ENCODE measurements around the gene SH3D19.
"Not testable (repeated sequence)": the region's sequence is repeated elsewhere in the genome, so short reads cannot be mapped to it uniquely, and the experiment has no call there.

SH3D19 gene

DNA sequence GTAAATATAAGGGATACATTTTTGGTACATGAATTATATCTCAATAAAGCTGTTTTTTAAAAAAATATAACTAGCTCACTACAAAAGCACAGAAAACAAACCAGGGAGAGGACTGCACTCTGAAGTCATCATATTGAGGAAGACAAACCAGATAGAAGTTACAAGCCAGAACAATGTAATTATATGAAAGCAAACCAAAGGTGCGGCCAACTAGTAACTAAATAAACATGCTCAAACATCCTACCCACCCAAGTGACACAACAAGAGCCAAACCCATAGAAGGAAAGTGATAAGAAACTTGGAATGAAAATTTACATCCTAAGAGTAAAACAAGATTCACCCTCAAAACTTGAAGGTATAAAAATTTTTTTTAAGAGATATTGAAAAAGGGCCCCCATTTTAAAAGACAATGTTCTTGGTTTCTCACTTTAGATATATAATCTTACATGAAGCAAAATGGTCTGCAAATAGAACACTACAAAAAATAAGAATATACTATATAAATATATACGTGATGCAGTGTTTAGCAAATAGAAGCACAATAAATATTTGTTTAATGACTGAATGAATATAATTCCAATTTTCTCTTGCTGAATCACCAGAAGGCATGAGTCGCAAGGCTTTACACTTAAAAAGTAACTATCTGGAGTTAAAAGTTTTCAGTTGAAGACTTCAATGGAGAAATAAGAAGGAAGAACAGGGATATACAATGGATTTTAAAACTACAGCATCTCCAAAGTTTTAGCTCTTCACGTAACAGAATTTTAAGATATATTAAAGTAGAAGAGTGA lies 4.0 kb upstream of the SH3D19 start:
- Mint-ChIP-seq H3K36me3 (ENCODE audit: low read depth) (no peaks in the 10 kb centered on the region), H3K27me3 (ENCODE audit: low read depth) (peaks cover 32% of the 10 kb centered on the region), H3K9me3 (no peaks in the 10 kb centered on the region), H3K4me1 (ENCODE audit: low read depth) (no peaks in the 10 kb centered on the region), H3K27ac (no peak overlapping the region), H3K4me3 (no peak overlapping the region)
- DNase-seq (ENCODE audit: low spot score), result no peak

DNA sequence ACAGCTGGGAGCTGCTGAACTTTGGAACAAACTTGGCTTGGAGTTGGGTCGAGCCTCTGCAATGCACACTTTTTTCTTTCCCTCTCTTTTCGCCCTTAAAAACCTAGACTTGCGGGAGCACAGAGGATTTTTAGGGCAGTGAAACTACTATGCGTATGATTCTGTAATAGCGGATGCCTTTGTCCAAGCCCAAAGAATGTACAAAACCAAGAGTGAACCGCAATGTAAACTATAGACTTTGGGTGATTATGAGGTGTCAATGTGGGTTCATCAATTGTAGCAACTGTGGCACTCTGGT lies 493 bp upstream of the SH3D19 start:
- no peak for DNase-seq (ENCODE audit: low spot score)
- H3K27ac Mint-ChIP-seq, result no peak overlapping the region
- no peaks in the 10 kb centered on the region for H3K36me3 Mint-ChIP-seq (ENCODE audit: low read depth)
- H3K27me3 Mint-ChIP-seq (ENCODE audit: low read depth), result peaks cover 63% of the 10 kb centered on the region
- no peaks in the 10 kb centered on the region for H3K9me3 Mint-ChIP-seq
- H3K4me1 Mint-ChIP-seq (ENCODE audit: low read depth), result no peaks in the 10 kb centered on the region
- H3K4me3 Mint-ChIP-seq, result peak overlapping the region; percentile 30

DNA sequence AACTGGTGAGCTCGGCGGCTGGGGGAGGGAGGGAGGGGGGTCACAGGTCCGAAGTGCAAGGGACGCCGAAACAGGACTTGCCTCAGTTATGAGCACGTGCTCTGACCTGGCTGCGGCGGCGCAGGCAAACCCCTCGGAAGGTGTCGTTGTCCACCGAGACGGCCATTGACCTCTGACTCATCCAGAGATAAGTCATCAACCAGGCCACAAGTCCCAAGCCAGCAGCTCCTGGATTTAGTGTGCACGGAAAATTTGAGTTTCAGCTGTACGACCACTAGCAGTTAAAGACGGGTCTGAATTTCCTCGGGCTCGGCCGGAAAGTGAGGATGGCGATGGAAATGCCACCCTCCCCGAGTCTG lies 674 bp downstream of the SH3D19 start:
- Mint-ChIP-seq H3K9me3 (no peaks in the 10 kb centered on the region), H3K27me3 (ENCODE audit: low read depth) (peaks cover 66% of the 10 kb centered on the region), H3K4me1 (ENCODE audit: low read depth) (no peaks in the 10 kb centered on the region), H3K4me3 (no peak overlapping the region), H3K27ac (no peak overlapping the region), H3K36me3 (ENCODE audit: low read depth) (no peaks in the 10 kb centered on the region)
- DNase-seq (ENCODE audit: low spot score), result no peak

DNA sequence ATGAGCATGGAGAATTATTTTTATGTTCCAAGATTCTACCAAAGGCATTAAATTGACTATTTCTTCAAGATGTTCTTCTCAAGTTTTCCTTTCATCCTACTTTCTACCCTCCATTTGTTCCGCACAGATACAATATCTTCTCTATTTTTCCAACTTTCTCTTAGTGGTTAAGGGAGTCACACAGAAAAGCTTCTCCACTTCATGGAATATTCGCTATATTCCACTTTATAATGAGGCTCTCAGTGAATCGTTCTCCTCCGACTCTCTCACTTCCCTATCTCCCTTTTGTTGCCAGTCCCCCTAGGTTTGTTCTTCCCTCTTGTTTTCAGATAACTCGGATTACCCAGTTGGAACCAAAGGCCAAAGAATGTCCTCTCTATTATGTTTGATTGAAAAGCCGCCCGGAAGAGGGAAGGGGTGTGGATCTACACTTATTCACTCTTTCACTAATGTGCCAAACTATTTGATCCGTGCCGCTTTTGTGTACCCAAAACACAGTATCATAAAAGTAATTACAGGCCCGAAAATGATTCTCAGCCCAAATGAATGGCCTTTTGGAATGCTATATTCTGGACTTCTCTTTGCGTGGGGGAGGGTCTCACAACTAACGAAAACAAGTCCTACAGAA lies 1.2 kb downstream of the SH3D19 start:
- no peak for DNase-seq (ENCODE audit: low spot score)
- no peaks in the 10 kb centered on the region for H3K4me1 Mint-ChIP-seq (ENCODE audit: low read depth)
- peaks cover 65% of the 10 kb centered on the region for H3K27me3 Mint-ChIP-seq (ENCODE audit: low read depth)
- no peaks in the 10 kb centered on the region for H3K9me3 Mint-ChIP-seq
- no peak overlapping the region for H3K27ac Mint-ChIP-seq
- H3K4me3 Mint-ChIP-seq, result no peak overlapping the region
- H3K36me3 Mint-ChIP-seq (ENCODE audit: low read depth), result no peaks in the 10 kb centered on the region

DNA sequence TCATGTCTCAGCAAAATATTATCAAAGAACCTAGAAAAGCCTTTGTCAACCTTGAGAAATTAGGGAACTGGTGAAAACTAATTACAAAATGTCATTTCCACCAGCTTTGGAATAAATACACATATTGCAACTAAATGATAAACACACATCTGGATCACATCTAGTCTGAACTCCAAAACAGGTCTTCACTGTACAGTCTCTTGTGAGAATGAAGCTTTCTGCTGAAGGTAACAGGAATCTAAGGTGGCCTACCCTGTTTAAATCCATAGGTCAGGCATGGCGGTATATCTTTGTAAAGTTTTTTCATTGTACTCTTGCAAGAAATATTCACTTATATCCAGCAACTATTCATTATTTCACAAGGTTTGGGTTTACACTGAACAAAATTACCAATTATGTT lies 1.7 kb downstream of the SH3D19 start:
- H3K36me3 Mint-ChIP-seq (ENCODE audit: low read depth), result no peaks in the 10 kb centered on the region
- no peaks in the 10 kb centered on the region for H3K9me3 Mint-ChIP-seq
- no peak for DNase-seq (ENCODE audit: low spot score)
- H3K27me3 Mint-ChIP-seq (ENCODE audit: low read depth), result peaks cover 64% of the 10 kb centered on the region
- H3K4me1 Mint-ChIP-seq (ENCODE audit: low read depth), result no peaks in the 10 kb centered on the region
- H3K4me3 Mint-ChIP-seq, result no peak overlapping the region
- H3K27ac Mint-ChIP-seq, result no peak overlapping the region

DNA sequence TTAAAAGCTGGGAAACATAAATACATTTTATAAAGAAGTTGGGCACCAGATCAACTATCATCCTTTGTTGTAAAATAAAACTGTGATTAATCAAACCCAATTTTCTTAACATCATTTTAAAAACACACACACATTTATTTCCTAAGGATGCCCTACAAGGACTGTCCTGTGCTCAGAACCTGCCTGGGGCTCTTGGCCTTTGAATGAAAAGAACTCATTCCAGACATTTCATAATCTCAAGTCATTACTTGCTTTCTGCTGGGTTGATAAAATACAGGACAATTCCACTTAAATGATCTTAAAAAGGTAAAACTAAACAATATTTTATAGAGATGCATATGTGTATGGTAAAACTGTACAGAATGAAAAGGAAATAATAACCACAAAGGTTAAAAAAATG lies 2.8 kb downstream of the SH3D19 start:
- no peak for DNase-seq (ENCODE audit: low spot score)
- Mint-ChIP-seq H3K4me3 (no peak overlapping the region), H3K9me3 (no peaks in the 10 kb centered on the region), H3K36me3 (ENCODE audit: low read depth) (no peaks in the 10 kb centered on the region), H3K27me3 (ENCODE audit: low read depth) (peaks cover 58% of the 10 kb centered on the region), H3K27ac (no peak overlapping the region), H3K4me1 (ENCODE audit: low read depth) (no peaks in the 10 kb centered on the region)

DNA sequence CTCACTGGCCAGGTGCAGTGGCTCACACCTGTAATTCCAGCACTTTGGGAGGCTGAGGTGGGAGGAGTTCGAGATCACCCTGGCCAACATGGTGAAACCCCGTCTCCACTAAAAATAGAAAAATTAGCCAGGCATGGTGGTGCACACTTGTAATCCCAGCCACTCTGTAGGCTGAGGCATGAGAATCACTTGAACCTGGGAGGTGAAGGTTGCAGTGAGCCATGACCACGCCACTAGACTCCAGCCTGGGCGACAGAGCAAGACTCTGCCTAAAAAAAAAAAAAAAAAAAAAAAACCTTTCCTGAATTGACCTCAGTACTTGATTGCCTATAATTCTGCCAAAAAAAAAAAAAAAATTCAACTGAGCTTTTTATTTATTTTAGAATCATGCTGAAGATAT lies 3.2 kb downstream of the SH3D19 start:
- not testable (repeated sequence) for H3K4me3 Mint-ChIP-seq; DNase-seq (ENCODE audit: low spot score); H3K4me1 Mint-ChIP-seq (ENCODE audit: low read depth); H3K36me3 Mint-ChIP-seq (ENCODE audit: low read depth); H3K27ac Mint-ChIP-seq; H3K9me3 Mint-ChIP-seq
- H3K27me3 Mint-ChIP-seq (ENCODE audit: low read depth), result peaks cover 57% of the 10 kb centered on the region

DNA sequence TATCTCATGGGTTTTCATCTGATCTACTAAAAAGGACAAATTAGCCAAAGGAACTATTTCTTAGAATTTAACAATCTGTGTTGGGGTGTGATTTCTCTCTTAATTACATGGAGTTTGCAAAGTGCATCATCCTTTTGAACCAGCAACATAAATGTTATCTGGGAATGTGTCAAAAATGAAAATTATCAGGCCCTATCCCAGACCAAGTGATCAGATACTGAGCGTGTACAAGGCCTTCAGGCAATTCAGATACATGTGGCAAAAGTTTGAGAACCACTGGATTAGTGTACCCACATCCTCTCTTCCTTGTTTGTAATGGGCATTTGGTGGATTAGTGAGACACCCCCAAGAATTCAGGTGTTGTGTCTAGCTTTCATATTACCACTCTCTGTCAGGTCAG lies 3.8 kb downstream of the SH3D19 start:
- Mint-ChIP-seq H3K27me3 (ENCODE audit: low read depth) (peaks cover 51% of the 10 kb centered on the region), H3K4me1 (ENCODE audit: low read depth) (no peaks in the 10 kb centered on the region), H3K27ac (no peak overlapping the region), H3K36me3 (ENCODE audit: low read depth) (no peaks in the 10 kb centered on the region), H3K4me3 (no peak overlapping the region), H3K9me3 (no peaks in the 10 kb centered on the region)
- no peak for DNase-seq (ENCODE audit: low spot score)

DNA sequence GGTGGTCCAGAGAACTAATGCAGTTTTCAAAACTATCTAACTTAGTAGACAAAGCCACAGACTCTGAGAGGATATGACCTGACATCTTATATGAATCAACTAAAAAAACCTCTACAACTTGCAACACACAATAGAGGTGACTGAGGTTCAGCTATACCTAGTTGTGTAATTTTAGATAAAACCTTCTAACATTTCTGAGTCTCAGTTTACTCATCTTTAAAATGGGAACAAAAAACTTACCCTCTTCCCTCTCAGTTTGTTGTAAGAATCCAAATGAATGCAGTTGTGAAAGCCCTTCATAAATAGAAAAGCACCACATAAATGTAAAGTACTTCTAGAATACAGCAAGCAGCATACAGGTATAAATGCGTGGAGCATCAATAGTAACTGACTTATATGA lies 5.9 kb downstream of the SH3D19 start:
- H3K27me3 Mint-ChIP-seq (ENCODE audit: low read depth), result peaks cover 37% of the 10 kb centered on the region
- no peaks in the 10 kb centered on the region for H3K9me3 Mint-ChIP-seq
- H3K4me3 Mint-ChIP-seq, result no peak overlapping the region
- H3K27ac Mint-ChIP-seq, result no peak overlapping the region
- no peak for DNase-seq (ENCODE audit: low spot score)
- no peaks in the 10 kb centered on the region for H3K4me1 Mint-ChIP-seq (ENCODE audit: low read depth)
- H3K36me3 Mint-ChIP-seq (ENCODE audit: low read depth), result no peaks in the 10 kb centered on the region

DNA sequence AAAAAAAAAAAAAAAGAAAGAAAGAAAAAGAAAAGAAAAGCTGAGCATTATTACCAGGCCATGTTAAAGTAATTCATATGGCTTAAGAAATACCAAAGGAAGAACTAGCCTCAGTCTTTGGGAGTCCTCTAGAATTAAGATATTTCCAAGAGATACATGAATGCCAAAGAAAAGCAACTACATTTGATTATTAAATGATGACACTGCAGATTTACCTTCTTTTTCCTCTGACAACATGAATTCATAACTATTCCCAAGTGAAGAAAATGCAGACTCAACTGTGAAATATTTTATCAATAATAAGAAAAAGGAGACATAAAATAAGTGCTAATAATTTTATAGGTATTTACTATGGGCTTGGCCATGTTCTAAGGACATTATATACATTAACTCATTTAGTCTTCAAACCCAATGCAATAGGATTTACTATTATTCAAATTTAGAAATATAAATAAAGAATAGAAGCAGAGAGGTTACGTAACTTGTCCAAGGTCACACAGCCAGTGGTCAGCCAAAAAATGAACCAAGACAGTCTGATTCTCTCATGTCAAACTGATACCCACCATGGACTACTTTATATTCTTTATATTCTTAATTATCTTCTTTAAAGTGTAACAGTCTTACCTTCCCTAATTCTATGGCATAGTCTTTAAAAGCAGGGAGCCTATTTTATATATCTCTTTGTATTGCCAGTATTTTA lies 6.9 kb downstream of the SH3D19 start:
- H3K4me1 Mint-ChIP-seq (ENCODE audit: low read depth), result no peaks in the 10 kb centered on the region
- H3K27ac Mint-ChIP-seq, result no peak overlapping the region

DNA sequence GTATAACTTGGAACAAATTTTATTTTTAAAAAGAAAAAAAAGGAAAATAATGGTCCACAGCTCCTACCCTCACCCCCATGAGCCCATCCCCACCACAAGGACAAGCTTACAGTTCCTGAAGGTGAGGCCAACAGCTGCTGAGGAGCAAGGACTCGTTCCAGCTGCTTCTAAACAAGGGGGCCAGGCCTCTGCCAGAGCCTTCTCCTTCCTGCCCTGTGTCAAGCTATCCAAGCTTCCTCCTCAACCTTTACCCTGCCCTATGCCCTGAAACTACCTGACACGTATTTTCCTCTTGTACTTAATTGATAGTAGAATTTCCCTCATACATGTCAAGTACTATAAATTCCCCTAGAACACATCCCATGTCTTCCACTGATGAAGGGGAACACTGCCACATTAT lies 8.8 kb downstream of the SH3D19 start:
- no peaks in the 10 kb centered on the region for H3K4me1 Mint-ChIP-seq (ENCODE audit: low read depth)
- DNase-seq (ENCODE audit: low spot score), result no peak
- no peaks in the 10 kb centered on the region for H3K9me3 Mint-ChIP-seq
- no peak overlapping the region for H3K27ac Mint-ChIP-seq
- H3K4me3 Mint-ChIP-seq, result no peak overlapping the region
- H3K36me3 Mint-ChIP-seq (ENCODE audit: low read depth), result no peaks in the 10 kb centered on the region
- H3K27me3 Mint-ChIP-seq (ENCODE audit: low read depth), result peaks cover 13% of the 10 kb centered on the region

More for the DNA sequence above, 6.9 kb downstream of the SH3D19 start:
- no peak for DNase-seq (ENCODE audit: low spot score)
- Mint-ChIP-seq H3K9me3 (no peaks in the 10 kb centered on the region), H3K36me3 (ENCODE audit: low read depth) (no peaks in the 10 kb centered on the region), H3K27me3 (ENCODE audit: low read depth) (peaks cover 27% of the 10 kb centered on the region), H3K4me3 (no peak overlapping the region)

DNA sequence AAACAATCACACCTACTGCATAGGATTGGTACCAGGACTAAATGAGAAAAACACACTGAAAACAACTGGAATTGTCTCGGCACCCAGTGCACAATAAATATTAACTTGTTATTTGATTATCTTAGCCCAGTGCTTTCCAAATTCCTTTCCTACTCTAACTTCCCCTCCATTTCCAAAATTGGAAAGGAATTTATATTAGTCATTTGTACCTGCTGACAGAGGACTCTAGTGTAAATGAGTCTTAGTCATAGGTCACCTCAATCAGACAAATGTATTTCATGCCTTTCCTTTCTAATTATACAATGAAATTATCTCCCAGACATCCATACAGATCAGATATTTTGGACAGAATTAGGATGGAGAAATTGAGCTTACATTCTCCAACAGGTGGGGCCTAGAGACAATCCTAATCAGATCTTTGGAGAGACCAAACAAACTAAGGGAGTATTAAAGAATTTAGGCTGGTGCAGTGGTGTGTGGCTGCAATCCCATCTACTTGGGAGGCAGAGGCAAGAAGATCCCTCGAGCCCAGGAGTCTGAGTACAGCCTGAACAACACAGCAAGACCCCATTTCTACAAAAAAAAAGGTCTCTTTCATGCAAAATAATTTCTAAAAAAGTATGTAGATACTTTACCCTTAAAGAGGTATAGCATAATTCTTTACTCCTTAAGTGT lies 10.1 kb downstream of the SH3D19 start:
- Mint-ChIP-seq H3K27me3 (ENCODE audit: low read depth) (peaks cover 4% of the 10 kb centered on the region), H3K9me3 (no peaks in the 10 kb centered on the region), H3K4me1 (ENCODE audit: low read depth) (no peaks in the 10 kb centered on the region), H3K36me3 (ENCODE audit: low read depth) (no peaks in the 10 kb centered on the region), H3K4me3 (no peak overlapping the region), H3K27ac (no peak overlapping the region)
- DNase-seq (ENCODE audit: low spot score), result no peak

DNA sequence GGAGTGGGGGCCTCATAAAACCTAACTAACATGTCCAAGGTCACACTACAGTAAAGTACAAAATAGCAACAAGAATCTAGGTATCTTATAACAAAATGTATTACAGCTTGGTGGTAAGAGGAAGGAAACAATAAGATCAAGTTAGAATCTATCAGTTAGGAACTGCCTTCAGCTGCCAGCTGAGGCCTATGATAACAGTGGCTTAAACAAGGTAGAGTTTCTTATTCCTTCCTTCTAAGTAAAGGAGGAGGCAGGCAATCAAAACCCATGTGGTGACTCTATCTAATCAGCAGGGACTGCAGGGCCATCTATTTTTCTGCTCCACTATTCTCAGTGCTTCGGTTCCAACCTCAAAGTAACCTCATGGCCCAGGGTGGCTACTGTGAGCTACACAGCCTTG lies 10.9 kb downstream of the SH3D19 start:
- H3K9me3 Mint-ChIP-seq, result no peaks in the 10 kb centered on the region
- H3K27me3 Mint-ChIP-seq (ENCODE audit: low read depth), result no peaks in the 10 kb centered on the region
- no peaks in the 10 kb centered on the region for H3K4me1 Mint-ChIP-seq (ENCODE audit: low read depth)
- no peak for DNase-seq (ENCODE audit: low spot score)
- no peak overlapping the region for H3K27ac Mint-ChIP-seq
- H3K36me3 Mint-ChIP-seq (ENCODE audit: low read depth), result no peaks in the 10 kb centered on the region
- H3K4me3 Mint-ChIP-seq, result no peak overlapping the region

DNA sequence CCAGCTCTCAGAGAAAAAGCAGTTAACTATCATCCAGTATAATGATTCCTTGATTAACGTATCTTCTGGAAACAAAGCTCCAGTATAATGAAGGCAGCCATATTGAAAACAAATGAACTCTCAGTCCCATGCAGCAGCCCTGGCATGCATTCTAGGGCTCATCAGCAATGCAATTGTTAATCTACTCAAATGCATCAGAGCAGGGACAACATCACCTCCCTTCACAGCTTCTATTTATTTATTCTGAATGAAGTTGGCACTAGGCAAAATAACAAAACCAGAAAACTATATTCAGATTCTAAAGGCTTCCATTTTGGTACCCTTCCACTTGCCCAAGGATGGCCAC lies 11.4 kb downstream of the SH3D19 start:
- Mint-ChIP-seq H3K36me3 (ENCODE audit: low read depth) (no peaks in the 10 kb centered on the region), H3K9me3 (no peaks in the 10 kb centered on the region), H3K4me1 (ENCODE audit: low read depth) (no peaks in the 10 kb centered on the region), H3K27me3 (ENCODE audit: low read depth) (no peaks in the 10 kb centered on the region), H3K27ac (no peak overlapping the region), H3K4me3 (no peak overlapping the region)
- DNase-seq (ENCODE audit: low spot score), result no peak

Measured in T-helper 2 cell treated with Interferon-gamma antibody and Interleukin-4, amounts not matched to agents 5 μg/mL and 100 μg/mL, for 36 hours (primary cell).